IMR-90 (cell line): ENCODE measurements around the gene DCHS1. TPM values are rescaled to one million over a fixed set of nuclear protein-coding genes. Genes with fewer than 3 reads are reported as not detected.

Experiments used
- ATAC-seq: fragments of 200-7000 bp; cut with Tn5 transposase; 2 replicates; pipeline ENCODE4 v1.9.1; 2020; ENCODE audit warnings: low read depth, mild to moderate bottlenecking, moderate library complexity
- BruUV-seq: library from RNA; stranded (reverse); fragments of 400-500 nt; replicated peaks from 2 replicates; lab custom pipeline; 2021; lab: Mats Ljungman, UMichigan
- CTCF ChIA-PET: fragments of 300-600 bp; formaldehyde crosslinking; extraction: SDS; loops from one replicate; lab custom pipeline; 2021; ENCODE audit warnings: antibody characterized with exemption; lab: Yijun Ruan, JAX
- POLR2A ChIA-PET: fragments of 300-600 bp; sonication (Branson Sonifier 250); formaldehyde crosslinking; loops from one replicate; lab custom pipeline; 2022; ENCODE audit warnings: antibody characterized with exemption; ENCODE audit not compliant: unreplicated experiment; lab: Charles Lee
- DNase-seq: peaks from one replicate; pipeline ENCODE4 v3.0.0; 2013
- H2AFZ ChIP-seq: replicated peaks from 2 replicates; pipeline ENCODE3; 2013; ENCODE audit warnings: low read length, mild to moderate bottlenecking; ENCODE audit not compliant: poor library complexity
- H2AK5ac ChIP-seq: 2 replicates; pipeline ENCODE4 v1.6.1; 2013; ENCODE audit warnings: low read depth, low read length, inconsistent platforms
- H2AK9ac ChIP-seq: replicated peaks from 2 replicates; pipeline ENCODE3; 2013; ENCODE audit warnings: mild to moderate bottlenecking, low read depth, low read length, moderate library complexity; ENCODE audit not compliant: poor library complexity
- H2BK120ac ChIP-seq: 2 replicates; pipeline ENCODE4 v1.6.1; 2013; ENCODE audit warnings: low read depth, low read length, inconsistent platforms
- H2BK15ac ChIP-seq: 3 replicates; pipeline ENCODE4 v1.6.1; 2013; ENCODE audit warnings: low read depth, low read length, inconsistent platforms
- H2BK20ac ChIP-seq: 2 replicates; pipeline ENCODE4 v1.6.1; 2013; ENCODE audit warnings: low read depth, mild to moderate bottlenecking, inconsistent platforms, low read length, moderate library complexity
- H2BK5ac ChIP-seq: 2 replicates; pipeline ENCODE4 v1.6.1; 2013; ENCODE audit warnings: mild to moderate bottlenecking, low read depth, low read length, inconsistent platforms; ENCODE audit not compliant: poor library complexity, severe bottlenecking
- H3K14ac ChIP-seq: replicated peaks from 2 replicates; pipeline ENCODE4 v1.6.1; 2013; ENCODE audit warnings: low read depth, low read length, inconsistent platforms
- H3K18ac ChIP-seq: 2 replicates; pipeline ENCODE4 v1.6.1; 2013; ENCODE audit warnings: low read depth, low read length, control low read depth
- H3K23ac ChIP-seq: 2 replicates; pipeline ENCODE4 v1.6.1; 2013; ENCODE audit warnings: low read depth, low read length, inconsistent platforms
- H3K27ac ChIP-seq: 2 replicates; pipeline ENCODE4 v1.5.1; 2013; ENCODE audit warnings: mild to moderate bottlenecking, control low read depth, low read length; ENCODE audit not compliant: insufficient read depth
- H3K27me3 ChIP-seq: 2 replicates; pipeline ENCODE4 v1.6.1; 2013; ENCODE audit warnings: low read length; ENCODE audit not compliant: control insufficient read depth, insufficient read depth
- H3K36me3 ChIP-seq: 2 replicates; pipeline ENCODE4 v1.6.1; 2013; ENCODE audit warnings: low read length, mixed read lengths; ENCODE audit not compliant: control insufficient read depth, insufficient read depth
- H3K4ac ChIP-seq: 2 replicates; pipeline ENCODE4 v1.6.1; 2013; ENCODE audit warnings: low read depth, low read length, inconsistent platforms
- H3K4me1 ChIP-seq: 2 replicates; pipeline ENCODE4 v1.6.1; 2013; ENCODE audit warnings: low read length, mixed read lengths; ENCODE audit not compliant: control insufficient read depth, insufficient read depth
- H3K4me2 ChIP-seq: 2 replicates; pipeline ENCODE4 v1.6.1; 2013; ENCODE audit warnings: low read depth, mild to moderate bottlenecking, control low read depth, low read length, moderate library complexity
- H3K4me3 ChIP-seq: 2 replicates; pipeline ENCODE4 v1.5.1; 2013; ENCODE audit warnings: low read depth, mild to moderate bottlenecking, control low read depth, low read length, moderate library complexity; ENCODE audit not compliant: insufficient read depth
- H3K56ac ChIP-seq: 2 replicates; pipeline ENCODE4 v1.6.1; 2013; ENCODE audit warnings: low read length, inconsistent platforms; ENCODE audit not compliant: insufficient read depth; ENCODE audit errors: extremely low read depth
- H3K79me1 ChIP-seq, 2 experiments: 2 replicates each; pipeline ENCODE4 v1.6.1; 2013; ENCODE audit warnings: low read length in 2 of 2, inconsistent platforms in 1 of 2, low read depth in 1 of 2
- H3K9ac ChIP-seq: 2 replicates; pipeline ENCODE4 v1.6.1; 2013; ENCODE audit warnings: low read depth, low read length, control low read depth
- H3K9me1 ChIP-seq: 2 replicates; pipeline ENCODE4 v1.6.1; 2013; ENCODE audit warnings: low read length, inconsistent platforms; ENCODE audit not compliant: insufficient read depth
- H3K9me3 ChIP-seq: 2 replicates; pipeline ENCODE4 v1.6.1; 2013; ENCODE audit warnings: low read length; ENCODE audit not compliant: control insufficient read depth, insufficient read depth
- H4K20me1 ChIP-seq: 2 replicates; pipeline ENCODE4 v1.6.1; 2013; ENCODE audit warnings: low read length, inconsistent platforms; ENCODE audit not compliant: insufficient read depth
- H4K5ac ChIP-seq: 2 replicates; pipeline ENCODE4 v1.6.1; 2013; ENCODE audit warnings: mild to moderate bottlenecking, low read depth, low read length, control low read depth
- H4K8ac ChIP-seq, 2 experiments: 2 replicates each; pipeline ENCODE4 v1.6.1; 2013; ENCODE audit warnings: low read depth in 2 of 2, low read length in 2 of 2, control low read depth in 1 of 2, inconsistent platforms in 1 of 2
- H4K91ac ChIP-seq: 2 replicates; pipeline ENCODE4 v1.6.1; 2013; ENCODE audit warnings: low read depth, low read length, inconsistent platforms; ENCODE audit not compliant: insufficient read depth
- CHD1 ChIP-seq: IDR thresholded peaks from 2 replicates; pipeline ENCODE4 v1.6.1; 2012; ENCODE audit warnings: low read depth, low read length, improper control_type of control experiment
- CTCF ChIP-seq: conservative IDR thresholded peaks from 2 replicates; pipeline ENCODE4 v1.5.1; 2012; ENCODE audit warnings: mild to moderate bottlenecking, low read depth, low read length, improper control_type of control experiment
- FOS ChIP-seq: fragments of 150-350 bp; IDR thresholded peaks from 2 replicates; pipeline ENCODE4 v1.6.1; 2016; ENCODE audit warnings: low read depth, low read length
- MXI1 ChIP-seq: IDR thresholded peaks from 2 replicates; pipeline ENCODE4 v1.6.1; 2012; ENCODE audit warnings: low read depth, mild to moderate bottlenecking, low read length, moderate library complexity, borderline replicate concordance
- POLR2A ChIP-seq: IDR thresholded peaks from 2 replicates; pipeline ENCODE4 v1.6.1; 2012; ENCODE audit warnings: mild to moderate bottlenecking, low read depth, low read length
- RAD21 ChIP-seq: IDR thresholded peaks from 2 replicates; pipeline ENCODE4 v1.6.1; 2012; ENCODE audit warnings: low read length, improper control_type of control experiment
- RCOR1 ChIP-seq: IDR thresholded peaks from 2 replicates; pipeline ENCODE4 v1.6.1; 2012; ENCODE audit warnings: mild to moderate bottlenecking, low read length, improper control_type of control experiment; ENCODE audit not compliant: insufficient replicate concordance
- SMC3 ChIP-seq: fragments of 150-350 bp; IDR thresholded peaks from 2 replicates; pipeline ENCODE4 v1.6.1; 2016; ENCODE audit warnings: low read depth, mild to moderate bottlenecking, antibody characterized with exemption, low read length, moderate library complexity
- USF2 ChIP-seq: fragments of 150-350 bp; IDR thresholded peaks from 2 replicates; pipeline ENCODE4 v1.6.1; 2017; ENCODE audit warnings: mild to moderate bottlenecking, antibody characterized with exemption, low read length, low read depth
- WGBS, 2 experiments: methylation state at CpG; one replicate each; pipeline versions ENCODE4 v1.1.5 to v1.1.7; 2013; ENCODE audit warnings: missing lambda C conversion rate in 2 of 2; ENCODE audit not compliant: insufficient read length in 1 of 2; ENCODE audit errors: extremely low coverage in 2 of 2; 5-methylcytosine and 5-hydroxymethylcytosine counted together
- dilution Hi-C: fragments of 300-500 bp; cut with HindIII; formaldehyde crosslinking; loops from one replicate; pipeline ENCODE4 v1.14.3; 2018; ENCODE audit warnings: low sequenced_read_pairs; ENCODE audit not compliant: unreplicated experiment
- in situ Hi-C: fragments of 300-500 bp; cut with MboI; formaldehyde crosslinking; loops from 3 replicates; pipeline ENCODE4 v1.14.3; 2019; ENCODE audit warnings: low sequenced_read_pairs, inconsistent platforms, mixed read lengths
- intact Hi-C: fragments of 100-400 bp; cut with micrococcal nuclease; formaldehyde crosslinking; loops from 2 replicates; pipeline ENCODE4 v1.10.0; 2022
- polyA plus RNA-seq, 3 experiments: library from polyadenylated mRNA; depleted of rRNA; stranded (reverse); fragments of >200 nt; gene quantifications; 2 replicates each; pipeline ENCODE4 v1.2.3, GENCODE V29; 2012; ENCODE audit warnings: low replicate concordance in 1 of 3
- total RNA-seq: library from RNA; depleted of rRNA; stranded (reverse); fragments of >200 nt; gene quantifications from 2 replicates; pipeline ENCODE4 v1.2.3, GENCODE V29; 2012

The DCHS1 gene
- total and polyA plus RNA-seq, 2 of the 4 experiments (the other 2 are of a cell fraction): 1.4 to 3.3 TPM

- Histone ChIP-seq H3K4ac (no peak overlapping the region), H4K8ac (no peak overlapping the region), H2AK5ac (no peak overlapping the region), H3K4me1 (no peaks in the 10 kb centered on the region), H3K79me1 (no peaks in the 10 kb centered on the region), H3K14ac (no peak overlapping the region), H3K36me3 (peaks cover 70% of the 10 kb centered on the region), H2BK5ac (no peak overlapping the region), H4K91ac (no peak overlapping the region), H3K27ac (no peak overlapping the region), H2BK15ac (no peak overlapping the region), H3K18ac (no peak overlapping the region), H3K4me2 (no peak overlapping the region), H3K56ac (no peak overlapping the region), H2AFZ (no peak overlapping the region), H2BK20ac (no peak overlapping the region), H3K9me3 (no peaks in the 10 kb centered on the region), H4K5ac (no peak overlapping the region), H3K4me3 (no peak overlapping the region), H2AK9ac (no peak overlapping the region), H3K27me3 (no peaks in the 10 kb centered on the region), H4K20me1 (no peaks in the 10 kb centered on the region), H3K9ac (no peak overlapping the region), H2BK120ac (no peak overlapping the region), H3K23ac (no peak overlapping the region), H3K9me1 (no peaks in the 10 kb centered on the region)
- dilution Hi-C loops (no loop called here), in situ Hi-C loops (no loop called here), intact Hi-C loops (no loop called here)
- no peak for ATAC-seq
- CTCF ChIA-PET: no interaction called here
- 86% methylated on average over 64 of the region's 102 CpGs; no CpG with 5 or more reads in 1 of the 2 experiments for WGBS, 2 experiments
- BruUV-seq: no TSS peak
- DNase-seq: no peak
- POLR2A ChIA-PET: no interaction called here
- TF ChIP-seq USF2: no peak
- TF ChIP-seq POLR2A: no peak
- TF ChIP-seq RCOR1: no peak
- no peak for TF ChIP-seq FOS
- no peak for TF ChIP-seq CTCF
- TF ChIP-seq CHD1: no peak
- no peak for TF ChIP-seq RAD21
- TF ChIP-seq MXI1: no peak
- no peak for TF ChIP-seq SMC3
These were observed 25.5 kb downstream of the DCHS1 start for GRCh38 chr11:6629892-6630631.
